ENCODE data around the gene COL6A2.

Gene COL6A2

DNA sequence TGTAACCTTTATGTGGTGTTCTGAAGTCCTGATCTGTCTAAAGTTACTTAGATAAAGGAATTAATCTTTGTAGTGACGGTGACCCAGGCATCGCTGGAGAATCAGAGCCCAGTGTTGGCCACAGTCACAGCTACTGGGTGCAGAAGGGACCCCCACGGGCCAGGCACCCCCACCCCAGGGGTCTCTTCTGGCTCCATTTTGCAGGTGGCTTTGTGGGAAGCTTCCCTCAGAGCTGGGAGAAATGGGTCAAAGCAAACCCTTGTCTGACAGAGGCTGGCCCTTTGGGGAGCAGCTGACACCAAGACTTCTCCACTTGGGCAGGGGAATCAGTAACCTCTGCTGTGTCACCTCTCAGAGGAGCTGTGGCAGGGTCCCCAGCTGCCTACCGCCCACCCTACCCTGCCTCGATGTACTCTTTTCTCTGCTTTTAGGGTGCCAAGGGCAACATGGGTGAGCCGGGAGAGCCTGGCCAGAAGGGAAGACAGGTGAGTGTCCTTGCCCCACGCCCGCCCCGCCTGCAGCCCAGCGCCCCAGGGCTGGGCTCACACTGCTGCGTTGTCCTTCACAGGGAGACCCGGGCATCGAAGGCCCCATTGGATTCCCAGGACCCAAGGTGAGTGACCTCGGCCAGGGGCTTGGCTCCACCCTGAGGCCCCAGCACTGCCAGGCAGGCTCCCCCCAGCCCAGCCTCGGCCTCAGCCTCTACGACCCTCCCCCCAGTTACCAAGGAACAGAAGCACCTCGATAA lies 17.7 kb downstream of the COL6A2 start:
- H3K4me3 ChIP-seq (replicated peaks in 1 of 2; ENCODE audit: low read depth in 2 of 2, low read length in 2 of 2): no peak overlapping the region
- DNase-seq (ENCODE audit: low read depth in 2 of 2): no peak
- TF ChIP-seq, protein P1, sequence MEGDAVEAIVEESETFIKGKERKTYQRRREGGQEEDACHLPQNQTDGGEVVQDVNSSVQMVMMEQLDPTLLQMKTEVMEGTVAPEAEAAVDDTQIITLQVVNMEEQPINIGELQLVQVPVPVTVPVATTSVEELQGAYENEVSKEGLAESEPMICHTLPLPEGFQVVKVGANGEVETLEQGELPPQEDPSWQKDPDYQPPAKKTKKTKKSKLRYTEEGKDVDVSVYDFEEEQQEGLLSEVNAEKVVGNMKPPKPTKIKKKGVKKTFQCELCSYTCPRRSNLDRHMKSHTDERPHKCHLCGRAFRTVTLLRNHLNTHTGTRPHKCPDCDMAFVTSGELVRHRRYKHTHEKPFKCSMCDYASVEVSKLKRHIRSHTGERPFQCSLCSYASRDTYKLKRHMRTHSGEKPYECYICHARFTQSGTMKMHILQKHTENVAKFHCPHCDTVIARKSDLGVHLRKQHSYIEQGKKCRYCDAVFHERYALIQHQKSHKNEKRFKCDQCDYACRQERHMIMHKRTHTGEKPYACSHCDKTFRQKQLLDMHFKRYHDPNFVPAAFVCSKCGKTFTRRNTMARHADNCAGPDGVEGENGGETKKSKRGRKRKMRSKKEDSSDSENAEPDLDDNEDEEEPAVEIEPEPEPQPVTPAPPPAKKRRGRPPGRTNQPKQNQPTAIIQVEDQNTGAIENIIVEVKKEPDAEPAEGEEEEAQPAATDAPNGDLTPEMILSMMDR (IDR thresholded peaks at IDR 0.05; ENCODE audit: low read depth, low read length): no peak

DNA sequence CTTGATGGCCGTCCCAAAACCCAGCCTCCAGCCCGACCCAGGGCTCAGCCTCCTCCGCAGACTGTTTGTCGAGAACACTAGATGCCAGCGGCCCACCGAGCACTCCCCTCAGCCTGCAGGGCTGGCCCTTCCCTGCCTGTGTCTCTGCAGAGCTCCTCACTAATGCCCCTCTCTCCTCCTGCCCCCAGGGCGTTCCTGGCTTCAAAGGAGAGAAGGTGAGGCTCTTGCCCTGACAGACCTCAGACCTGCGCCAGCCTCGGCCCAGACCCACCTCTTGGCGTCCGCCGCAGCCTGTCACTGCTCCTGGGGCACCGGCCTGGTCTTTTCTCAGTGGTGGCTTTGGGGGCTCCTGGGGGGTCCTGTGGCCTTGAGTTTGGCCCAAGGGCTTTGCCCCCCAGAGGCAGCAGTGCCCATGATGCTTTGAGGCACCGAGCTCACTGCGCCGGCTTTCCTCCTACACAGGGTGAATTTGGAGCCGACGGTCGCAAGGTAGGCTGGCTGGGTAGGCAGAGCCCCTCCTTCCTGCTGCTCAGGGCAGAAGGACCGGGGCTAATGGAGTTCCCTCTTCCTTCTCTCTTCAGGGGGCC lies 18.4 kb downstream of the COL6A2 start:
- no peak overlapping the region for H3K4me3 ChIP-seq (replicated peaks in 1 of 2; ENCODE audit: low read depth in 2 of 2, low read length in 2 of 2)
- TF ChIP-seq, protein P1 (IDR thresholded peaks at IDR 0.05; ENCODE audit: low read depth, low read length): no peak
- DNase-seq (ENCODE audit: low read depth in 2 of 2): no peak

GRCh38 chr21:46116776-46117585 lies 19.1 kb downstream of the COL6A2 start:
- DNase-seq (ENCODE audit: low read depth in 2 of 2): peak in 1 of 2 donors; percentile 29
- TF ChIP-seq, protein P1 (IDR thresholded peaks at IDR 0.05; ENCODE audit: low read depth, low read length): no peak
- H3K4me3 ChIP-seq (replicated peaks in 1 of 2; ENCODE audit: low read depth in 2 of 2, low read length in 2 of 2): no peak overlapping the region

DNA sequence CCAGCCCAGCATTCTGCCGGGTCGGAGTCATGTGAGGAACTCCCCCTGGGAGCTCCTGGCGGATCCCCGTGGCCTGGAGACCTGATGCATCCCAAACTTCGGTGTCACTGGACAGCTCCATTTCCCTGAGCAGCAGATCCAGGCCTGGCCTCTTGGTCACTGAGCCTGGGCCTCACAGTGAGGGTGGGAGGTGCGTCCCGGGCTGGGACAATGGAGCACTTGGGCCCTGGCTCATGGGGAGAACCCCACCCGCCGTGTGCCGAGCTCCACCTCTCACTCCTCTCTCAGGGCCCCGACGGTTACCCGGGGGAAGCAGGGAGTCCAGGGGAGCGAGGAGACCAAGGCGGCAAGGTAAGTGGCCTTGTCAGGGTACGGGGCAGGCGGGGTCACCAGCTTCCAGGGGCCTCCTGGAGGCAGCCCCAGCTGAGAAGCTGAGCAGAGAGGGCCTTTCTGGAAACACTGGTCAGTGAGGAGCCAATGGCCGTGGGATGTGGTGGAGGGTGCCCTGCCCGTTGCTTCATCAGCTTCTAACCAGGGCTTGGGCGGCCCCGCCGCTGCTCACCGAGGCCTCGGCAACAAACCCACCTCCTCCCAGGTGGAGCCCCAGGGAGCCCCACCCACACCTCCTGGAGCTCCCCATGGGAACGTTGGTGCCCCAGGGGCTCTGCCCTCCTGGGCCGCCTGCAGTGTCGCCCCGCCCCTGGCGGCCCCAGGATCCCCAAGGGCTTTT lies 19.8 kb downstream of the COL6A2 start:
- H3K4me3 ChIP-seq (replicated peaks in 1 of 2; ENCODE audit: low read depth in 2 of 2, low read length in 2 of 2): no peak overlapping the region
- TF ChIP-seq, protein P1 (IDR thresholded peaks at IDR 0.05; ENCODE audit: low read depth, low read length): no peak
- no peak for DNase-seq (ENCODE audit: low read depth in 2 of 2)

GRCh38 chr21:46118316-46119143 lies 20.6 kb downstream of the COL6A2 start:
- TF ChIP-seq, protein P1 (IDR thresholded peaks at IDR 0.05; ENCODE audit: low read depth, low read length): no peak
- H3K4me3 ChIP-seq (replicated peaks in 1 of 2; ENCODE audit: low read depth in 2 of 2, low read length in 2 of 2): no peak overlapping the region
- DNase-seq (ENCODE audit: low read depth in 2 of 2): no peak

Measured in cardiac fibroblast (primary cell).